HL-60 (cell line): ENCODE measurements around the gene FYN.

Experiments used
- TF ChIP-seq, protein P1 (sequence below): IDR thresholded peaks from one replicate; pipeline ENCODE4 v1.5.1; 2011; ENCODE audit warnings: low read length, control low read depth, inconsistent platforms; ENCODE audit not compliant: insufficient read depth
- TF ChIP-seq, protein P2 (sequence below): IDR thresholded peaks from 2 replicates; pipeline ENCODE4 v1.6.1; 2012; ENCODE audit warnings: low read depth; ENCODE audit not compliant: insufficient replicate concordance

DNA sequence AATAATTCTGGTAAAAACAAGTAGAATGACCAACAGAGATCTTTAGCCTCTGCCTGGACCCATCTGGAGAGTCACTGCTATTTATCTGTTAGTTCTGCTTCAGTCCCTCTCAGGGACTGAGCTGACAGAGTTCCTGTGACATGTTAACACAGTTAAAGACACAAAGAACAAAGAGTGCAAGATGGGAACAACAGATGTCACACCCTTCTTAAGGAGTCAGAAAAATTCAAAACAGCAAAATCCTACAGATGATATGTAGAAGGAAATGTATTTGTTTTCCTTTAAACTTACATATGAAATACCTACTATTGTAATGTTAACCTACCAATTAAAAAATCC is 102.2 kb downstream of the FYN start:
- TF ChIP-seq, protein P1, sequence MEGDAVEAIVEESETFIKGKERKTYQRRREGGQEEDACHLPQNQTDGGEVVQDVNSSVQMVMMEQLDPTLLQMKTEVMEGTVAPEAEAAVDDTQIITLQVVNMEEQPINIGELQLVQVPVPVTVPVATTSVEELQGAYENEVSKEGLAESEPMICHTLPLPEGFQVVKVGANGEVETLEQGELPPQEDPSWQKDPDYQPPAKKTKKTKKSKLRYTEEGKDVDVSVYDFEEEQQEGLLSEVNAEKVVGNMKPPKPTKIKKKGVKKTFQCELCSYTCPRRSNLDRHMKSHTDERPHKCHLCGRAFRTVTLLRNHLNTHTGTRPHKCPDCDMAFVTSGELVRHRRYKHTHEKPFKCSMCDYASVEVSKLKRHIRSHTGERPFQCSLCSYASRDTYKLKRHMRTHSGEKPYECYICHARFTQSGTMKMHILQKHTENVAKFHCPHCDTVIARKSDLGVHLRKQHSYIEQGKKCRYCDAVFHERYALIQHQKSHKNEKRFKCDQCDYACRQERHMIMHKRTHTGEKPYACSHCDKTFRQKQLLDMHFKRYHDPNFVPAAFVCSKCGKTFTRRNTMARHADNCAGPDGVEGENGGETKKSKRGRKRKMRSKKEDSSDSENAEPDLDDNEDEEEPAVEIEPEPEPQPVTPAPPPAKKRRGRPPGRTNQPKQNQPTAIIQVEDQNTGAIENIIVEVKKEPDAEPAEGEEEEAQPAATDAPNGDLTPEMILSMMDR = no peak
- TF ChIP-seq, protein P2, sequence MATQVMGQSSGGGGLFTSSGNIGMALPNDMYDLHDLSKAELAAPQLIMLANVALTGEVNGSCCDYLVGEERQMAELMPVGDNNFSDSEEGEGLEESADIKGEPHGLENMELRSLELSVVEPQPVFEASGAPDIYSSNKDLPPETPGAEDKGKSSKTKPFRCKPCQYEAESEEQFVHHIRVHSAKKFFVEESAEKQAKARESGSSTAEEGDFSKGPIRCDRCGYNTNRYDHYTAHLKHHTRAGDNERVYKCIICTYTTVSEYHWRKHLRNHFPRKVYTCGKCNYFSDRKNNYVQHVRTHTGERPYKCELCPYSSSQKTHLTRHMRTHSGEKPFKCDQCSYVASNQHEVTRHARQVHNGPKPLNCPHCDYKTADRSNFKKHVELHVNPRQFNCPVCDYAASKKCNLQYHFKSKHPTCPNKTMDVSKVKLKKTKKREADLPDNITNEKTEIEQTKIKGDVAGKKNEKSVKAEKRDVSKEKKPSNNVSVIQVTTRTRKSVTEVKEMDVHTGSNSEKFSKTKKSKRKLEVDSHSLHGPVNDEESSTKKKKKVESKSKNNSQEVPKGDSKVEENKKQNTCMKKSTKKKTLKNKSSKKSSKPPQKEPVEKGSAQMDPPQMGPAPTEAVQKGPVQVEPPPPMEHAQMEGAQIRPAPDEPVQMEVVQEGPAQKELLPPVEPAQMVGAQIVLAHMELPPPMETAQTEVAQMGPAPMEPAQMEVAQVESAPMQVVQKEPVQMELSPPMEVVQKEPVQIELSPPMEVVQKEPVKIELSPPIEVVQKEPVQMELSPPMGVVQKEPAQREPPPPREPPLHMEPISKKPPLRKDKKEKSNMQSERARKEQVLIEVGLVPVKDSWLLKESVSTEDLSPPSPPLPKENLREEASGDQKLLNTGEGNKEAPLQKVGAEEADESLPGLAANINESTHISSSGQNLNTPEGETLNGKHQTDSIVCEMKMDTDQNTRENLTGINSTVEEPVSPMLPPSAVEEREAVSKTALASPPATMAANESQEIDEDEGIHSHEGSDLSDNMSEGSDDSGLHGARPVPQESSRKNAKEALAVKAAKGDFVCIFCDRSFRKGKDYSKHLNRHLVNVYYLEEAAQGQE = no peak
